Esophagus muscularis mucosa (tissue), 3 donors: ENCODE results near the gene RPRD1B.

Source experiments
- CTCF ChIP-seq, 3 experiments: fragments of 200-600 bp in 2 of 3; fragments of 450-650 bp in 1 of 3; sonication (generic) in 2 of 3; IDR thresholded peaks; one replicate each; pipeline ENCODE4 v1.5.1; 2017 to 2019; ENCODE audit warnings: antibody characterized with exemption in 3 of 3, mild to moderate bottlenecking in 2 of 3, moderate library complexity in 1 of 3
- POLR2A ChIP-seq: fragments of 450-650 bp; IDR thresholded peaks from one replicate; pipeline ENCODE4 v1.6.1; 2017; ENCODE audit warnings: antibody characterized with exemption, moderate library complexity, mild to moderate bottlenecking, low read depth
- POLR2AphosphoS5 ChIP-seq, 2 donors: sonication (generic); formaldehyde crosslinking; IDR thresholded peaks; one replicate each; pipeline ENCODE4 v1.6.1; 2017; ENCODE audit warnings: antibody characterized with exemption in 2 of 2

- TF ChIP-seq CTCF (IDR thresholded peaks at IDR 0.05), result no peak
- no peak for TF ChIP-seq POLR2AphosphoS5 (IDR thresholded peaks at IDR 0.05)
- no peak for TF ChIP-seq POLR2A
Observed at GRCh38 chr20:38040276-38040675, 6.7 kb downstream of the RPRD1B start.
